HepG2 (cell line): ENCODE results near the gene HRG. TPM values are rescaled to one million over a fixed set of nuclear protein-coding genes. Genes with fewer than 3 reads are reported as not detected.

Source experiments
- HHEX ChIP-seq: IDR thresholded peaks from 2 replicates; pipeline ENCODE4 v1.6.1; 2016; ENCODE audit warnings: control low read depth
- NCOA2 ChIP-seq: sonication (generic); formaldehyde crosslinking; IDR thresholded peaks from 2 replicates; pipeline ENCODE4 v1.8.0; 2022; ENCODE audit warnings: inconsistent platforms
- SIN3B ChIP-seq: fragments of 150-350 bp; IDR thresholded peaks from 2 replicates; pipeline ENCODE4 v1.6.1; 2014; ENCODE audit warnings: low read length
- SIX1 ChIP-seq: sonication (generic); formaldehyde crosslinking; IDR thresholded peaks from 2 replicates; pipeline ENCODE4 v1.4.0; 2020; ENCODE audit warnings: missing genetic modification reagents, borderline replicate concordance
- TCF7 ChIP-seq: sonication (generic); IDR thresholded peaks from 2 replicates; pipeline ENCODE4 v1.6.1; 2016; ENCODE audit warnings: antibody characterized with exemption, low read depth
- polyA plus RNA-seq, 8 experiments: library from polyadenylated mRNA; depleted of rRNA in 3 of 8; stranded (reverse) in 7 of 8; unstranded in 1 of 8; fragments of >200 nt; fragmentation: Illumina TruSeq in 4 of 8; extraction: Trizol in 4 of 8; gene quantifications; 2 replicates each; pipeline versions ENCODE4 v1.2.1 to v1.2.3, GENCODE V29; 2011 to 2016; ENCODE audit warnings: low read depth in 4 of 8, missing spikeins in 1 of 8, mixed read lengths in 1 of 8; ENCODE audit not compliant: insufficient read depth in 1 of 8
- total RNA-seq, 5 experiments: library from RNA; depleted of rRNA; stranded (reverse); fragments of >200 nt; fragmentation: Illumina TruSeq; extraction: Trizol; gene quantifications; 2 replicates each; pipeline ENCODE4 v1.2.3, GENCODE V29; 2016; ENCODE audit warnings: low read depth in 1 of 5
- TF ChIP-seq, protein P1 (sequence below): sonication (generic); formaldehyde crosslinking; IDR thresholded peaks from 2 replicates; pipeline ENCODE4 v1.5.0; 2020; ENCODE audit warnings: missing genetic modification reagents
- TF ChIP-seq, protein P2 (sequence below): sonication (generic); formaldehyde crosslinking; IDR thresholded peaks from 2 replicates; pipeline ENCODE4 v1.4.0; 2020; ENCODE audit warnings: missing genetic modification reagents, borderline replicate concordance
- TF ChIP-seq, protein P3 (sequence below), 2 experiments: sonication (generic) in 1 of 2; formaldehyde crosslinking in 1 of 2; IDR thresholded peaks; 2 replicates each; pipeline versions ENCODE4 v1.5.1 to v1.6.1; 2011 to 2020; ENCODE audit warnings: borderline replicate concordance in 1 of 2, low read depth in 1 of 2, low read length in 1 of 2, mild to moderate bottlenecking in 1 of 2, missing genetic modification reagents in 1 of 2, moderate library complexity in 1 of 2
- TF ChIP-seq, protein P4 (sequence below): IDR thresholded peaks from 2 replicates; pipeline ENCODE4 v1.6.1; 2012; ENCODE audit warnings: low read length, improper control_type of control experiment
- TF ChIP-seq, protein P5 (sequence below): sonication (generic); formaldehyde crosslinking; IDR thresholded peaks from 2 replicates; pipeline ENCODE4 v1.5.0; 2020; ENCODE audit warnings: mild to moderate bottlenecking, missing genetic modification reagents

HRG gene
- total and polyA plus RNA-seq, 2 of the 13 experiments (the other 11 are each of a cell fraction or from before 2014, with no cell fraction given): 0.09 to 0.11 TPM

DNA sequence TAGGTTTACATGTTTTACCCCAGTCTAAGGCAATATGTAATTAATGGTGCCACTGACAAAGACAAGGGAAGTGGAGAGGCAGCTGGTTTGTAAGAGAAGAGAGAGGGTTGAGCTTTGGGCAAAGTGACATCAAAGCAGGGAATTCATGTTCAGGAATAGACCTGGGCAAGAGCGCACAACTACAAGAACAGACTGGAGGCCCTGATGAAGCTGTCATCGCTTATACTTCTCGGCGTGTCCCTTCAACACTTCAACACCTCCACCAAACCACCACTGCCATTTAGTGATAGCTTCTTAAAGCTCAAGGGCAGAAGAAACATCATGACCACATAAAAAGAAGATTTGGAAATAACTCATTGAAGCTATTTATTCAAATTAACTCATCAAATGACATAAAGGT is 31.7 kb downstream of the HRG start (continued):
- TF ChIP-seq SIX1 (CRISPR knock-in tag): no peak
- TF ChIP-seq TCF7: no peak
- TF ChIP-seq, protein P1, sequence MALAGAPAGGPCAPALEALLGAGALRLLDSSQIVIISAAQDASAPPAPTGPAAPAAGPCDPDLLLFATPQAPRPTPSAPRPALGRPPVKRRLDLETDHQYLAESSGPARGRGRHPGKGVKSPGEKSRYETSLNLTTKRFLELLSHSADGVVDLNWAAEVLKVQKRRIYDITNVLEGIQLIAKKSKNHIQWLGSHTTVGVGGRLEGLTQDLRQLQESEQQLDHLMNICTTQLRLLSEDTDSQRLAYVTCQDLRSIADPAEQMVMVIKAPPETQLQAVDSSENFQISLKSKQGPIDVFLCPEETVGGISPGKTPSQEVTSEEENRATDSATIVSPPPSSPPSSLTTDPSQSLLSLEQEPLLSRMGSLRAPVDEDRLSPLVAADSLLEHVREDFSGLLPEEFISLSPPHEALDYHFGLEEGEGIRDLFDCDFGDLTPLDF (CRISPR knock-in tag): no peak
- TF ChIP-seq, protein P2, sequence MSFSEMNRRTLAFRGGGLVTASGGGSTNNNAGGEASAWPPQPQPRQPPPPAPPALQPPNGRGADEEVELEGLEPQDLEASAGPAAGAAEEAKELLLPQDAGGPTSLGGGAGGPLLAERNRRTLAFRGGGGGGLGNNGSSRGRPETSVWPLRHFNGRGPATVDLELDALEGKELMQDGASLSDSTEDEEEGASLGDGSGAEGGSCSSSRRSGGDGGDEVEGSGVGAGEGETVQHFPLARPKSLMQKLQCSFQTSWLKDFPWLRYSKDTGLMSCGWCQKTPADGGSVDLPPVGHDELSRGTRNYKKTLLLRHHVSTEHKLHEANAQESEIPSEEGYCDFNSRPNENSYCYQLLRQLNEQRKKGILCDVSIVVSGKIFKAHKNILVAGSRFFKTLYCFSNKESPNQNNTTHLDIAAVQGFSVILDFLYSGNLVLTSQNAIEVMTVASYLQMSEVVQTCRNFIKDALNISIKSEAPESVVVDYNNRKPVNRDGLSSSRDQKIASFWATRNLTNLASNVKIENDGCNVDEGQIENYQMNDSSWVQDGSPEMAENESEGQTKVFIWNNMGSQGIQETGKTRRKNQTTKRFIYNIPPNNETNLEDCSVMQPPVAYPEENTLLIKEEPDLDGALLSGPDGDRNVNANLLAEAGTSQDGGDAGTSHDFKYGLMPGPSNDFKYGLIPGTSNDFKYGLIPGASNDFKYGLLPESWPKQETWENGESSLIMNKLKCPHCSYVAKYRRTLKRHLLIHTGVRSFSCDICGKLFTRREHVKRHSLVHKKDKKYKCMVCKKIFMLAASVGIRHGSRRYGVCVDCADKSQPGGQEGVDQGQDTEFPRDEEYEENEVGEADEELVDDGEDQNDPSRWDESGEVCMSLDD (CRISPR knock-in tag): no peak
- TF ChIP-seq SIN3B: no peak
- TF ChIP-seq, protein P3, sequence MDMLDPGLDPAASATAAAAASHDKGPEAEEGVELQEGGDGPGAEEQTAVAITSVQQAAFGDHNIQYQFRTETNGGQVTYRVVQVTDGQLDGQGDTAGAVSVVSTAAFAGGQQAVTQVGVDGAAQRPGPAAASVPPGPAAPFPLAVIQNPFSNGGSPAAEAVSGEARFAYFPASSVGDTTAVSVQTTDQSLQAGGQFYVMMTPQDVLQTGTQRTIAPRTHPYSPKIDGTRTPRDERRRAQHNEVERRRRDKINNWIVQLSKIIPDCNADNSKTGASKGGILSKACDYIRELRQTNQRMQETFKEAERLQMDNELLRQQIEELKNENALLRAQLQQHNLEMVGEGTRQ (IDR thresholded peaks at IDR 0.05; ENCODE audit: low read depth, low read length): no peak
- TF ChIP-seq, protein P3 (CRISPR knock-in tag; IDR thresholded peaks at IDR 0.05; ENCODE audit: borderline replicate concordance): no peak
- no peak for TF ChIP-seq NCOA2
- TF ChIP-seq, protein P4, sequence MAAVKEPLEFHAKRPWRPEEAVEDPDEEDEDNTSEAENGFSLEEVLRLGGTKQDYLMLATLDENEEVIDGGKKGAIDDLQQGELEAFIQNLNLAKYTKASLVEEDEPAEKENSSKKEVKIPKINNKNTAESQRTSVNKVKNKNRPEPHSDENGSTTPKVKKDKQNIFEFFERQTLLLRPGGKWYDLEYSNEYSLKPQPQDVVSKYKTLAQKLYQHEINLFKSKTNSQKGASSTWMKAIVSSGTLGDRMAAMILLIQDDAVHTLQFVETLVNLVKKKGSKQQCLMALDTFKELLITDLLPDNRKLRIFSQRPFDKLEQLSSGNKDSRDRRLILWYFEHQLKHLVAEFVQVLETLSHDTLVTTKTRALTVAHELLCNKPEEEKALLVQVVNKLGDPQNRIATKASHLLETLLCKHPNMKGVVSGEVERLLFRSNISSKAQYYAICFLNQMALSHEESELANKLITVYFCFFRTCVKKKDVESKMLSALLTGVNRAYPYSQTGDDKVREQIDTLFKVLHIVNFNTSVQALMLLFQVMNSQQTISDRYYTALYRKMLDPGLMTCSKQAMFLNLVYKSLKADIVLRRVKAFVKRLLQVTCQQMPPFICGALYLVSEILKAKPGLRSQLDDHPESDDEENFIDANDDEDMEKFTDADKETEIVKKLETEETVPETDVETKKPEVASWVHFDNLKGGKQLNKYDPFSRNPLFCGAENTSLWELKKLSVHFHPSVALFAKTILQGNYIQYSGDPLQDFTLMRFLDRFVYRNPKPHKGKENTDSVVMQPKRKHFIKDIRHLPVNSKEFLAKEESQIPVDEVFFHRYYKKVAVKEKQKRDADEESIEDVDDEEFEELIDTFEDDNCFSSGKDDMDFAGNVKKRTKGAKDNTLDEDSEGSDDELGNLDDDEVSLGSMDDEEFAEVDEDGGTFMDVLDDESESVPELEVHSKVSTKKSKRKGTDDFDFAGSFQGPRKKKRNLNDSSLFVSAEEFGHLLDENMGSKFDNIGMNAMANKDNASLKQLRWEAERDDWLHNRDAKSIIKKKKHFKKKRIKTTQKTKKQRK: no peak
- TF ChIP-seq HHEX (CRISPR knock-in tag): no peak
- TF ChIP-seq, protein P5, sequence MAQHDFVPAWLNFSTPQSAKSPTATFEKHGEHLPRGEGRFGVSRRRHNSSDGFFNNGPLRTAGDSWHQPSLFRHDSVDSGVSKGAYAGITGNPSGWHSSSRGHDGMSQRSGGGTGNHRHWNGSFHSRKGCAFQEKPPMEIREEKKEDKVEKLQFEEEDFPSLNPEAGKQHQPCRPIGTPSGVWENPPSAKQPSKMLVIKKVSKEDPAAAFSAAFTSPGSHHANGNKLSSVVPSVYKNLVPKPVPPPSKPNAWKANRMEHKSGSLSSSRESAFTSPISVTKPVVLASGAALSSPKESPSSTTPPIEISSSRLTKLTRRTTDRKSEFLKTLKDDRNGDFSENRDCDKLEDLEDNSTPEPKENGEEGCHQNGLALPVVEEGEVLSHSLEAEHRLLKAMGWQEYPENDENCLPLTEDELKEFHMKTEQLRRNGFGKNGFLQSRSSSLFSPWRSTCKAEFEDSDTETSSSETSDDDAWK (CRISPR knock-in tag): no peak
